DOHH2 (cell line): ENCODE data around the gene MRPL51.
A peak's percentile ranks its signal among the peaks of the same experiment; 100 is the strongest.

ENCODE experiments used
- H3F3A ChIP-seq: fragments of 200-600 bp; sonication (generic), shearing (Covaris generic); 2 replicates; pipeline ENCODE4 v1.6.0; 2016; ENCODE audit warnings: antibody characterized with exemption, mild to moderate bottlenecking; ENCODE audit not compliant: control insufficient read depth, insufficient read depth
- H3K27ac ChIP-seq: fragments of 200-600 bp; sonication (generic); 2 replicates; pipeline ENCODE4 v1.5.1; 2014; ENCODE audit warnings: low read depth, mild to moderate bottlenecking, low read length, moderate library complexity
- H3K27me3 ChIP-seq: fragments of 200-600 bp; sonication (generic); 2 replicates; pipeline ENCODE4 v1.6.1; 2014; ENCODE audit warnings: mild to moderate bottlenecking, low read length, mixed read lengths; ENCODE audit not compliant: control insufficient read depth
- H3K36me3 ChIP-seq: fragments of 200-600 bp; sonication (generic); 2 replicates; pipeline ENCODE4 v1.6.1; 2014; ENCODE audit warnings: mild to moderate bottlenecking, low read length, moderate library complexity, mixed read lengths; ENCODE audit not compliant: control insufficient read depth
- H3K4me1 ChIP-seq: fragments of 200-600 bp; sonication (generic); 2 replicates; pipeline ENCODE4 v1.6.1; 2014; ENCODE audit warnings: mild to moderate bottlenecking, low read length, mixed read lengths; ENCODE audit not compliant: control insufficient read depth
- H3K4me2 ChIP-seq: fragments of 200-600 bp; sonication (generic); 2 replicates; pipeline ENCODE4 v1.6.0; 2014; ENCODE audit warnings: mild to moderate bottlenecking, low read length, moderate library complexity
- H3K4me3 ChIP-seq: fragments of 200-600 bp; sonication (generic); 2 replicates; pipeline ENCODE4 v1.5.1; 2014; ENCODE audit warnings: mild to moderate bottlenecking, low read length, mixed read lengths
- H3K79me2 ChIP-seq: fragments of 200-600 bp; sonication (generic); 2 replicates; pipeline ENCODE4 v1.6.1; 2014; ENCODE audit warnings: mild to moderate bottlenecking, low read length, mixed read lengths; ENCODE audit not compliant: control insufficient read depth
- H3K9me2 ChIP-seq: fragments of 200-600 bp; sonication (generic); replicated peaks from 2 replicates; pipeline ENCODE4 v1.6.1; 2014; ENCODE audit warnings: mild to moderate bottlenecking, low read length, mixed read lengths; ENCODE audit not compliant: control insufficient read depth
- H3K9me3 ChIP-seq: fragments of 200-600 bp; sonication (generic); 2 replicates; pipeline ENCODE4 v1.6.1; 2014; ENCODE audit warnings: antibody characterized with exemption, low read length, mixed read lengths; ENCODE audit not compliant: control insufficient read depth, insufficient read depth
- H4K20me1 ChIP-seq: fragments of 200-600 bp; sonication (generic); 2 replicates; pipeline ENCODE4 v1.6.0; 2014; ENCODE audit warnings: low read depth, mild to moderate bottlenecking, antibody characterized with exemption, low read length, moderate library complexity; ENCODE audit not compliant: control insufficient read depth, insufficient read depth
- EZH2phosphoT487 ChIP-seq: fragments of 200-600 bp; sonication (generic); IDR thresholded peaks from 2 replicates; pipeline ENCODE4 v1.6.1; 2017; ENCODE audit warnings: borderline replicate concordance, mild to moderate bottlenecking, antibody characterized with exemption, low read length, moderate library complexity, mixed read lengths
- TF ChIP-seq, protein P1 (sequence below): fragments of 200-600 bp; sonication (generic); IDR thresholded peaks from one replicate; pipeline ENCODE4 v1.5.1; 2014; ENCODE audit warnings: antibody characterized with exemption, mild to moderate bottlenecking, low read depth, low read length; ENCODE audit not compliant: poor library complexity, severe bottlenecking

MRPL51 gene

DNA sequence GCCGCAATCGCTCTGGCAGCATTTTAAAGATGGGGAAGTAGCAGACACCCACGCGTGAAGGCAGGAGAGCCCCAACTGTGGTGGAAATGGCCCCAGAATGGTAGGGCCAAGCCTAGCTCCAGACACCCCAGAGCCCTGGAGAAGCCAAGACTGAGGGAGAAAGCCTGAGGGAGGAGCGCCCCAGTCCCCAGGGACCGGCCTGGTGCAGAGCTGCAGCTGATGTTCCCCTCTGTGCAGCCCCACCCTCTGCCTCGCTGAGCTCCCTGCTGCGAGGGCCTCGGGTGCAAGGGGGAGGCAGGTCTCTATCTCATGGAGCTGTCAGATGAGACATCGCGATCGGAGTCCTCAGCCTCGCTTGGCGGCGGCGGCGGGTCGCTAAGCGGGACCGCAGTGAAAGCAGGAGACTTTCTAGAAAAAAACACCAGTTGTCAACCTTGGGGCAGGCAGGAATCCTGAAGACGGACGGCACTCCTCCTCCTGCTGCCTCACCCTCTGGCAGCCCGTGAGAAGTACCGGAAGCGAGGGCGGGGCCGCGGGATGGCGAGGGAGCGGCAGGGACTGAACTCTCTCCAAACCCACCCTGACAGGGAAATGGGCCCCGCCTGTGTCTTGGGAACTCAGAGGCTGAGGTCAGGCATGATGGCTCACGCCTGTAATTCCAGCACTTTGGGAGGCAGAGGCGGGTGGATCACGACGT, 47.3 kb upstream of the MRPL51 start:
- Histone ChIP-seq H4K20me1 (peaks cover 12% of the 10 kb centered on the region), H3K9me2 (no peaks in the 10 kb centered on the region), H3K27me3 (no peaks in the 10 kb centered on the region), H3K4me3 (0 out of 2 replicates have a peak overlapping the region, but pooled peaks have one; percentile 2), H3K4me2 (peak overlapping the region; percentile 17; the same call in 1 of the 2 replicates), H3K27ac (no peak overlapping the region), H3K9me3 (no peaks in the 10 kb centered on the region), H3K4me1 (peaks cover 54% of the 10 kb centered on the region), H3K36me3 (peaks cover 75% of the 10 kb centered on the region), H3F3A (peaks cover 50% of the 10 kb centered on the region), H3K79me2 (peaks cover 16% of the 10 kb centered on the region)
- TF ChIP-seq EZH2phosphoT487 = no peak
- TF ChIP-seq, protein P1, sequence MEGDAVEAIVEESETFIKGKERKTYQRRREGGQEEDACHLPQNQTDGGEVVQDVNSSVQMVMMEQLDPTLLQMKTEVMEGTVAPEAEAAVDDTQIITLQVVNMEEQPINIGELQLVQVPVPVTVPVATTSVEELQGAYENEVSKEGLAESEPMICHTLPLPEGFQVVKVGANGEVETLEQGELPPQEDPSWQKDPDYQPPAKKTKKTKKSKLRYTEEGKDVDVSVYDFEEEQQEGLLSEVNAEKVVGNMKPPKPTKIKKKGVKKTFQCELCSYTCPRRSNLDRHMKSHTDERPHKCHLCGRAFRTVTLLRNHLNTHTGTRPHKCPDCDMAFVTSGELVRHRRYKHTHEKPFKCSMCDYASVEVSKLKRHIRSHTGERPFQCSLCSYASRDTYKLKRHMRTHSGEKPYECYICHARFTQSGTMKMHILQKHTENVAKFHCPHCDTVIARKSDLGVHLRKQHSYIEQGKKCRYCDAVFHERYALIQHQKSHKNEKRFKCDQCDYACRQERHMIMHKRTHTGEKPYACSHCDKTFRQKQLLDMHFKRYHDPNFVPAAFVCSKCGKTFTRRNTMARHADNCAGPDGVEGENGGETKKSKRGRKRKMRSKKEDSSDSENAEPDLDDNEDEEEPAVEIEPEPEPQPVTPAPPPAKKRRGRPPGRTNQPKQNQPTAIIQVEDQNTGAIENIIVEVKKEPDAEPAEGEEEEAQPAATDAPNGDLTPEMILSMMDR = no peak

DNA sequence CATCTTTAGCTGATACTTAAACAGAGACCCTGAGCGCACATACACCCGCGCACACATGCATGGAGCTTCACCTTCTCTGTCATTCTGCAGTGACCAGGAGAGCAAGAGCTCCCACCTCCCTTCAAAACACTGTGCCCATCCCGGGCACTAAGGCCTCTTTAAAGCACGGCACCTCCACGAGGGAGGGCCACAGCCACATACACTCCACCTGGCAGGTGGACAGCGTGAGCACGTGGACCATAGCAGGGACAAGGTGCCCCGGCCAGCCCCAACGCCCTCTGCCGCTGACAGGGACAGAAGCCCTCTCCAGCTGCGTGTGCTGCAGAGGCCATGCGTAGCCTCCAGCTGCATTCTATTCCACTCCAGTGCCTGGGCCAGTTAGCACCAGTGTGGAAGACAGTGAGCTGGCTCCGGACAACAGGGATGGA, 46.7 kb upstream of the MRPL51 start:
- H3K4me2 ChIP-seq = no peak overlapping the region
- H3F3A ChIP-seq = peaks cover 56% of the 10 kb centered on the region
- peaks cover 54% of the 10 kb centered on the region for H3K4me1 ChIP-seq
- TF ChIP-seq EZH2phosphoT487 = no peak
- TF ChIP-seq, protein P1 = no peak
- no peak overlapping the region for H3K4me3 ChIP-seq
- H3K79me2 ChIP-seq = peaks cover 22% of the 10 kb centered on the region
- H4K20me1 ChIP-seq = peaks cover 13% of the 10 kb centered on the region
- no peaks in the 10 kb centered on the region for H3K9me3 ChIP-seq
- no peaks in the 10 kb centered on the region for H3K9me2 ChIP-seq
- no peaks in the 10 kb centered on the region for H3K27me3 ChIP-seq
- peak overlapping the region; percentile 97; the same call in 1 of the 2 replicates for H3K27ac ChIP-seq
- peaks cover 81% of the 10 kb centered on the region for H3K36me3 ChIP-seq

DNA sequence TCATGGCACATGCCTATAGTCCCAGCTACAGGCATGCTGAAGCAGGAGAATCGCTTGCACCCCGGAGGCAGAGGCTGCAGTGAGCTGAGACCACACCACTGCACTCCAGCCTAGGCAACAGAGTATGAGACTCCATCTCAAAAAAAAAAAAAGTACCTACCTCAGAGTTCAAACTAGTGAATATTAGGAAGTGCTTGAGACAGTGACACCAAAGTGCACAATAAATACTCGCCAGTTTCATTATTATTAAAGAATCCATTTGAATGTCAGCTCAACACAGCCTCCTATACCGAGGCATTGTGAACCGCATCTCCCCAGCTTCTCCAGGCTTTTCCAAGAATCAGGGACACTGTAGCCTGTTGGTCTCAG, 46.2 kb upstream of the MRPL51 start:
- Histone ChIP-seq H3K4me3 (no peak overlapping the region), H3K4me1 (peaks cover 54% of the 10 kb centered on the region), H3K27ac (peak overlapping the region; percentile 97), H3K79me2 (peaks cover 26% of the 10 kb centered on the region), H4K20me1 (peaks cover 13% of the 10 kb centered on the region), H3K4me2 (no peak overlapping the region), H3K27me3 (no peaks in the 10 kb centered on the region), H3K9me3 (no peaks in the 10 kb centered on the region), H3K36me3 (peaks cover 81% of the 10 kb centered on the region), H3K9me2 (no peaks in the 10 kb centered on the region), H3F3A (peaks cover 59% of the 10 kb centered on the region)
- TF ChIP-seq, protein P1 = no peak
- no peak for TF ChIP-seq EZH2phosphoT487
